GM12891 (cell line): ENCODE measurements around the gene MYL5.

Experiments
- POLR2A ChIP-seq: IDR thresholded peaks from 2 replicates; pipeline ENCODE4 v1.6.1; 2011; ENCODE audit warnings: low read depth, low read length, control low read depth
- POLR2AphosphoS5 ChIP-seq: IDR thresholded peaks from 2 replicates; pipeline ENCODE4 v1.6.1; 2011; ENCODE audit warnings: low read depth, low read length, control low read depth
- TAF1 ChIP-seq: IDR thresholded peaks from 2 replicates; pipeline ENCODE4 v1.6.1; 2011; ENCODE audit warnings: low read depth, low read length, control low read depth

DNA sequence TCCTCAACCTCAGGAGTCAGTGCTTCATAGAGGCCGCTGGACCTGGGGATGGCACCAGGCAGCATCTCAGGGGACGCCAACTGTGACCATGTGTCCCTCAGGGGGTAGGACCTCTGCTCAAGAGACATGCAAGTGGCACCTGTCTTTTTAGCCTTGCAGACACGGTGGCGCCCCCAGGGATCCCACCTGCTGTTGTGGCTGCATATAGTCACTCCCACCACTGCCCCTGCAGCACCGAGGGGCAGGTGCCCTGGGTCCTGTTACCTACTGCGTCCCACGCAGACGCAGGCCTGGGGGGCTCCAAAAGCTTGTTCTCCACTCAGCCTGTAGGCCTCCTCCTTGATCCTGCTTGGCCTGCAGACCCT is 2.5 kb downstream of the MYL5 start:
- TF ChIP-seq POLR2A: no peak
- TF ChIP-seq POLR2AphosphoS5: no peak
- TF ChIP-seq TAF1: no peak
